GM12864 (cell line): ENCODE data around the gene PIK3C2G.

Experiments used
- DNase-seq: peaks from one replicate; pipeline ENCODE4 v3.0.0-alpha.2; 2011; ENCODE audit warnings: low read depth
- H3K4me3 ChIP-seq: 2 replicates; pipeline ENCODE4 v1.5.1; 2011; ENCODE audit warnings: mild to moderate bottlenecking, low read depth, low read length, control low read depth
- CTCF ChIP-seq: IDR thresholded peaks from 2 replicates; pipeline ENCODE4 v1.5.1; 2011; ENCODE audit warnings: low read depth, mild to moderate bottlenecking, moderate library complexity, low read length, control low read depth, inconsistent platforms; ENCODE audit errors: missing control alignments

Gene PIK3C2G

GRCh38 chr12:18658829-18659228 lies 397.5 kb downstream of the PIK3C2G start:
- no peak overlapping the region for H3K4me3 ChIP-seq
- no peak for TF ChIP-seq CTCF
- no peak for DNase-seq

DNA sequence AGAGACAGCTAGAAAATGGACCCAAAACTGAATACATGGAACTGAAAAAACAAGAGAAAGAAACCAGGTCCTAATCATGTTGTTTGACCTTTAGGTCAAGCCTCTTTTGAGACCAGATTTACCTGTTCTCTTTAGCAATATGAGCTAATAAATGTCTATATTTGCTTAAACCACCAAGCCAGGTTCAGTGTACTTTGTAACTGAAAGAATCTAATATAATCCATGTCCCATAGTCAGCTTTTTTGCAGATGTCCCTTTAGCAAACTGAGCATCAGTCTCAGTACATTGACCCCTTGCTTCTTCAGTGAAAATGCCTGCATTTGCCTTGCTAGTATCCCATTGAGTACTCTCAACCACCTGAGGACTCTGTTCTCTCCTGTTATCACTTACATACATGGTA lies 414.8 kb downstream of the PIK3C2G start:
- TF ChIP-seq CTCF = no peak

DNA sequence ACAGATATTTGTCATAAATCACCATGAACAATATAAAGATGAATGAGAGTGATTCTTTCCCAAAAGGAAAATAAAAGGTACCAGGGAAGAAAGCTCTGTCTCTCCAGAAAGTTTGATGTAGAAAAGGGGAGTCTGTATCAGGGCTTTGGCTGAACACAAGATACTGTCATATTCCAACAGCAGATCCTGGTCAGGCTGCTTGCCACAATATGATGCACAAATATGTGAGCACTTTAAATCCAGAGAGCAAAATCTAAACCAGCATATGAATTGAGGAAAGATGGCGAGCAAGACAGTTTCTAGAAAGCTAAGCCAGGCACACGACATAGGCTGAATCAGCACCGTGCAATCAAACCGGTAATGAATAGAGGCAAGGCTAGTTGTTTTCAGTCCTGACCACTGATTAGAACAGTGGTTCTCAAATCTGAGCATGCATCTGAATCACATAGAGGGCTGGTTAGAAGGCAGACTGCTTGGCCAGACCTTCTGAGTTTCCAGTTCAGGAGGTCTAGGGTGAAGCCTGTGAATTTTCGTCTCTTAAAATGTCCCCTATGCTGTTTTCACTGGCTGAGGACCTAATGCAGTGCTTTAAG lies 415.8 kb downstream of the PIK3C2G start:
- no peak for DNase-seq
- no peak overlapping the region for H3K4me3 ChIP-seq
- TF ChIP-seq CTCF = no peak

More for the DNA sequence above, 414.8 kb downstream of the PIK3C2G start:
- DNase-seq = no peak
- H3K4me3 ChIP-seq = no peak overlapping the region

GRCh38 chr12:18681818-18682217 lies 420.5 kb downstream of the PIK3C2G start:
- no peak for TF ChIP-seq CTCF
- no peak for DNase-seq
- H3K4me3 ChIP-seq = no peak overlapping the region

DNA sequence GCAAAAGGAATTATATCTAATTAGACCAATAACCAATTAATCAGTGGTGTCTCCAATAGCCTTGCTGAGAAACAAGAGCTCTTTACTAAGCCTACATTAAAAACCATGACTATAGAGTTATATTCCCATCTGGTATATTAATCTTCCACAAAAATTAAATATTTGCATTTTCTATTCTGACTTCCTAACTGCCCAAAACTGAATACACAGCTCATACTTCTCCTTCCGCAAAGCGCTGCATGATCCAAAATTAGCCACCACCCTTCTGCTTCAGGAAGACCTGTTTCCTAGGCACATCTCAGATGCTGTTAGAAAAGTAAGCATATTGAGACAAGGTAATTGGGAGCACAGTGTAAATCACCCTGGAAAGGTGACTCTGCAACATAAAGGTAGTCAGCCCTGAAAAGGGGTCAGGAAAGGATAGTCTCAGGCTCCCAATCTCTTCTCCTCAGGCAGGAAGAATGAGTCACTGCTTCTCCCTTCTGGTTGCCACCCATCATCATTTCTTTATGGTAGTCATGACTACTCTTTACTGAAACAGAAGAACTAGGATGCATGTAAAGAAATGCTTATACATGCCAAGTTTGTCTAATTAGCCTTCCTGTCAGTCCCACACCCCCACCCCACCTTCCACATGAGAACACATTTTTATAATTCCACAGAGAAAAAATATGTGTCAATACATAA lies 422.2 kb downstream of the PIK3C2G start:
- no peak for TF ChIP-seq CTCF
- DNase-seq = no peak

DNA sequence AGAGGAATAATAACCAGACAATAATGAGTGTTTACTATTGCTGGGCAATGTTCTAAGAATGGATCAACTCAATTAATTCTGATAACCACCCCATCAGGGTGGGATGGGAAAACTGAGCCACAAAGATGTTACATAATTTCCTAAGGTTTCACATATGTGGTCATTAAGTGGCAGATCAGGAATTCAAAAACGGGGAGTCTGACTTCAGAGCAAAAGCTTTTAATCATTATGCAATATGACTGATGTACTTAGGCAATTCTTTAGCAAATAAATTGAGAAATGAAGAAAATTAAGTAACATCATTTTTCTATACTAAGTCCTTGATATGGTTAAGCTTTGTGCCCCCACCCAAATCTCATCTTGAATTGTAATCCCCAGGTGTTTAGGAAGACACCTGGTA lies 423.1 kb downstream of the PIK3C2G start:
- no peak for TF ChIP-seq CTCF

More for the DNA sequence above, 422.2 kb downstream of the PIK3C2G start:
- H3K4me3 ChIP-seq = no peak overlapping the region

GRCh38 chr12:18689771-18690170 lies 428.5 kb downstream of the PIK3C2G start:
- no peak for TF ChIP-seq CTCF
- H3K4me3 ChIP-seq = no peak overlapping the region
- DNase-seq = no peak

More for the DNA sequence above, 423.1 kb downstream of the PIK3C2G start:
- DNase-seq = no peak
- no peak overlapping the region for H3K4me3 ChIP-seq
